NCI-H2171 treated with DMSO at 0.1 percent for 48 hours (cell line): Measurements from ENCODE around the gene CCDC137.
A peak's percentile ranks its signal among the peaks of the same experiment; 100 is the strongest.

ENCODE experiments used
- DNase-seq: peaks from one replicate; lab custom pipeline; 2025; lab: John Stamatoyannopoulos, UW

The CCDC137 gene

DNA sequence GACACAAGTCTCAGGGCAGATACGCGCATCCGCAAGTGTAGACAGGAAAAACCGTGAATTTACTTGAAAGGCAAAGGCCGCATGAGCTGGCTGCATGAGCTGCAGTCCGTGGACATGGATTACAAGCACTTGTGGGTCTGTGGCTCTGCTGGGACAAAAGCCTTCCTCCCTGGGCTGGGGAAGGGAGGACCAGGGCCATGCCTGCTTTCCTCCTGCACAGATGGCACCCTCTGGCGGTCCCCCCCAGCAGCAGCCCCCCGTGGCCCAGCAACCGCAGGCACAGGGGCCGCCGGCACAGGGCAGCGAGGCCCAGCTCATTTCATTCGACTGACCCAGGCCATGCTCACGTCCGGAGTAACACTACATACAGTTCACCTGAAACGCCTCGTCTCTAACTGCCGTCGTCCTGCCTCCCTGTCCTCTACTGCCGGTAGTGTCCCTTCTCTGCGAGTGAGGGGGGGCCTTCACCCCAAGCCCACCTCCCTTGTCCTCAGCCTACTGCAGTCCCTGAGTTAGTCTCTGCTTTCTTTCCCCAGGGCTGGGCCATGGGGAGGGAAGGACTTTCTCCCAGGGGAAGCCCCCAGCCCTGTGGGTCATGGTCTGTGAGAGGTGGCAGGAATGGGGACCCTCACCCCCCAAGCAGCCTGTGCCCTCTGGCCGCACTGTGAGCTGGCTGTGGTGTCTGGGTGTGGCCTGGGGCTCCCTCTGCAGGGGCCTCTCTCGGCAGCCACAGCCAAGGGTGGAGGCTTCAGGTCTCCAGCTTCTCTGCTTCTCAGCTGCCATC, 34.9 kb downstream of the CCDC137 start:
- DNase-seq = no peak

DNA sequence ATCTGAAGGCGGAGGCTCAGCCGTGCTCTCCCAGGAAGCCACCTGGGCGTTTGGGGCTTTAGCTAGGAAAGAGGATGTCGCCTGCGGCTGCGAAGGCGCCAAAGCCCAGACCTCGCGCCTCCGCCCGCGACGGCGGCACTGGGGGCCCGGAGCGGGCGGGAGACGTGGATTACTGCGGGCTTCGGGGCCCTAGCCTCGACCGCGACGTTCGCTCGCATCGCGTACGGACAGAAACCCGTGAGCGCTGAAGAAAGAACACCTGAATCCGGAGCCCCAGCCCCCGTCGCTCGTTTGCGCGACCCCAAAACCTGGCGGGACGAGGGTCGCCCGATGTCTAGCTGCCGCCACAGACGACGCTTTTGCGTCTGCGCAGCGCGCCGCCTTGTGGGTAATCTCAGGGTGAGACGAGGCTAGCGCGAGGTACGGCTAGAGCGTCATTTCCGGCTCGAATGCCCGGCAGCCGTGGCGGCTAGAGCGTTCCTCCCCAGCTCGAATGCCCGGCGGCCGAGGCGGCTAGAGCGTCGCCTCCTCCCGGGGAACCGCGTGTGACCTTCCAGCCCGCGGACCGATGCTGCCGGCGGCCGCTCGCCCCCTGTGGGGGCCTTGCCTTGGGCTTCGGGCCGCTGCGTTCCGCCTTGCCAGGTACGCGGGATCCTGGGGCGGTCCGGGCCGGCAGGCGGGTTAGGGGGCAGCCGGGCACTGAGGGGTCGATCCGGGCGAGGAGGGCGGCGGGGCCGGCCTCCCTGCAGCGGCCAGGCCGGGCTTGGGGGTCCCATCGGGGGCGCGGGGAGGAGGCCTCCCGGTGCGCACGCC, 36.6 kb downstream of the CCDC137 start, which contains the start of gene MRPL12:
Gene MRPL12, plus strand, starts transcription at position 434 of the 813 bp plus-strand sequence. Its CDS starts 135 bp downstream, at position 569.
- DNase-seq = peak; percentile 91

DNA sequence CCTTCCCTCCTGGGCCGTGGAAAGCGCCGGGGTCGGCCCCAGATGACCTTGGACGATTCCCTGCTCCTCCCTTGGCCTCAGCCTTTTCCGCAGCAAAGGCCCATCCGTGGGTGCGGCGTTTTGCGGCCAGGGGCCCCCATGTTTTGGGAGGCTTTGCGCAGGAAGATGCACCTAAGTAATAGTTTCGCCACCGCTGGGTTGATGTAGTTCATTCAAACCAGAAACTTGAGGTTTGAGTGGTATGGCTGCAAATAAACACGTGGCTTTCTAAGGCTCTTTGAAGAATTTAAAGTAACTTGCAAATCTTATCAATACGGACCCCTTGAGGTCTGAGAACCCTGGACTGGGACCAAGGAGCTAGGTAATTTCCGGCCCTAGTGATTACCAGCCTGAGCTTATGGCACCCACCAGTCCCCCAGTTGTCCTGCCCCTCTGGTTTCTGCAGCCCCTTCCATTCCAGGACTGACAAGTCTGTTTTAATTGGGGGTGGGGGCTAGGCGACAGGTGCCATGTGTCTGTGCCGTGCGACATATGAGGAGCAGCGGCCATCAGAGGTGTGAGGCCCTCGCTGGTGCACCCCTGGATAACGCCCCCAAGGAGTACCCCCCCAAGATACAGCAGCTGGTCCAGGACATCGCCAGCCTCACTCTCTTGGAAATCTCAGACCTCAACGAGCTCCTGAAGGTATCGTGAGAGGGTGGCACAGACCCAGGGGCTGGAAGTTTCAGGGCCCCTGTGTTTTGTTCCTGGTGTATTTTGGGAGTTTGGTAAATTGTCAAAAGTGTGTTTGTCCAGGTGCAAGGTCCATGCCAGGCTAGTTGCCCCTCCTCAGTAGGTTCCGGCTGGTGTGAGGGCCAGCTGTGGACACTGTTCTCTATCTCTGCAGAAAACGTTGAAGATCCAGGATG, 37.5 kb downstream of the CCDC137 start:
- DNase-seq = no peak

- DNase-seq = no peak
These were observed 39.1 kb downstream of the CCDC137 start for GRCh38 chr17:81705518-81706231.

DNA sequence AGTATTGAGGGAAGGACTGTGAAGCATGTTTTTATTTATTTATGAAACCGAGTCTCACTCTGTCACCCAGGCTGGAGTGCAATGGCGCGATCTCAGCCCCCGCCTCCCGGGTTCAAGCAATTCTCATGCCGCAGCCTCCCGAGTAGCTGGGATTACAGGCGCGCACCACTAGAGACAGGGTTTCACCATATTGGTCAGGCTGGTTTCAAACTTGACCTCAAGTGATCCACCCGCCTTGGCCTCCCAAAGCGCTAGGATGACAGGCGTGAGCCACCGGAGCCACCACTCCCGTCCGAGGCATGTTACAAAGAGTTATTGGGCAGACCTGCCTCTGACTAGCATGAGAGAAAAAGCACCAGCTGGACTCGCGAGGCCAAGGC, 39.7 kb downstream of the CCDC137 start:
- DNase-seq = no peak

GRCh38 chr17:81706757-81707624, 40.5 kb downstream of the CCDC137 start:
- no peak for DNase-seq

- no peak for DNase-seq
These were observed 41.4 kb downstream of the CCDC137 start for GRCh38 chr17:81707725-81708646.

GRCh38 chr17:81708739-81709185, 42.2 kb downstream of the CCDC137 start:
- no peak for DNase-seq

DNA sequence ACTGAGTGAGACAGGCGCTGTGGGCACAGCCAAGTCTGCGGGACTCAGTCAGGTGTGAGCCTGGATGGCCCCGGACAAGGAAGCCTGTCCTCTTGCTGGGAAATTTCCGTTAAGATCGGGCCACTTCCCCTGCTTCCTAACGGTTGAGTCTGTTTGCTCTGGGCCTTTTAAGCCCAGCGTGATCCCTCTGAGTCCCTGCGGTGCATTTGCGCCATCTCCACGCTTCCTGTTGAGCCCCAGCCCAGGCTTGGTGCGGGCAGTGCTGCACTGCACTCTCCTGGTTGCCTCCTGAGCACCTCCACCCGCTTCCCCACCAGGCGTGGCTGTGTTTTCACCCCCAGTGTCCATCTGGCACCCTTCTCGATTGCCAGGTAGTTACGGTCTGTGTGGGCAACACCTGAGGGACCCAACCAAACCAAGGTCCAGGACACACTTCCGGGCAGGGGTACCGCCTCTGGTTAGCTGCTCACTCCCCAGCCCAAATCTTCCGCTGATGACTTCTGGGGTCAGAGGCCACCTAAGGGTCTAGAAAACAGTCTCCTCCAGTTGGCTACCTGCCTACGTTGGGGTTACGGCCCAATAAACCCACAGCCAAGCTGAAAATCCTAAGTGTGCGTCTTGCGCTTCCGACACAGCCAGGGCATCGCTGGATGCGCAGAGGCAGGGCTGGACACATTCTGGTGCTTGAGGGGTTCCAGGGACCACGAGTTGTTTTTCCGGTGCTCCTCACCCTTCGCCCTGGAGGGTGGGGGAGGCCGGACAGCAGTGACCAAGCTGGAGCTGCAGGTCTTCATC, 44.2 kb downstream of the CCDC137 start:
- DNase-seq = peak; percentile 49

GRCh38 chr17:81711814-81712467, 45.4 kb downstream of the CCDC137 start, which contains the start of gene SLC25A10:
SLC25A10 (plus strand) TSS chr17:81712284; CDS start chr17:81712427, 143 bp downstream.
- DNase-seq = peak; percentile 71

DNA sequence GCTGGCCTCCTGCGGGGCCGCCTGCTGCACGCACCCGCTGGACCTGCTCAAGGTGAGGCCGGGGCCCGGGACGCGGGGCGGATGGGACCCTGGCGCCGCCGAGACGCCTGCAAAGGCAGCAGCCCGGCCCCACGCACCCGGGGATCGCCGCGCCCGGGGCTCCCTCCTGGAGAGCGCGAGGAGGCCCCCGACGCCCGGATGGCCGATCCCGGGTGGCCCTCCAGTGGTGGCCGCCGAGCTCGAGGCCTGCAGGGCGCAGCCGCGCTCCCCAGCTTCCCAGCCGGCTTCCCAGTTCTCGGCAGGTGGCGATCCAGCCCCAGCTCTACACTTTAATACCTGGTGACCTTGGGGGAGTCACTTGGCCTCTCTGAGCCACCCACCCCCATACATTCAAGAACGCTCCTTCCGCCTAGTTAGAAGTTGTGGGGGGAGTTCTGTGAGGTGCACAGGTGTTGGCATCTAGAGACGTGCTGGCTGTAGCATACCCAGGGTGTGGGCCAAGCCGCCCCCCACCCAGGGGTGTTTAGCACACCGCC, 46.0 kb downstream of the CCDC137 start:
- DNase-seq = peak; percentile 54

GRCh38 chr17:81713004-81713555, 46.5 kb downstream of the CCDC137 start:
- DNase-seq = no peak

GRCh38 chr17:81713556-81714411, 47.2 kb downstream of the CCDC137 start:
- no peak for DNase-seq

GRCh38 chr17:81714412-81715106, 48.0 kb downstream of the CCDC137 start:
- DNase-seq = no peak

- DNase-seq = no peak
These were observed 48.8 kb downstream of the CCDC137 start for GRCh38 chr17:81715107-81715871.
